Muscle of back (tissue), 11 donors: ENCODE results near the gene MUSK. TPM values are rescaled to one million over a fixed set of nuclear protein-coding genes. Genes with fewer than 3 reads are reported as not detected.
A peak's percentile ranks its signal among the peaks of the same experiment; 100 is the strongest.
"Not testable (repeated sequence)": the region's sequence is repeated elsewhere in the genome, so short reads cannot be mapped to it uniquely, and the experiment has no call there.

Source experiments
- DNase-seq, 3 donors: peaks; one replicate each; pipeline versions ENCODE4 v3.0.0 to v3.0.0-alpha.2; 2013
- polyA plus RNA-seq, 10 donors: library from polyadenylated mRNA; unstranded; fragments of 120-200 nt; gene quantifications; one replicate each; pipeline ENCODE4 v1.2.1, GENCODE V29; 2013; ENCODE audit not compliant: insufficient read length in 10 of 10

MUSK gene
- polyA plus RNA-seq, 10 donors: 7.4 to 19.9 (median 11.2) TPM

DNA sequence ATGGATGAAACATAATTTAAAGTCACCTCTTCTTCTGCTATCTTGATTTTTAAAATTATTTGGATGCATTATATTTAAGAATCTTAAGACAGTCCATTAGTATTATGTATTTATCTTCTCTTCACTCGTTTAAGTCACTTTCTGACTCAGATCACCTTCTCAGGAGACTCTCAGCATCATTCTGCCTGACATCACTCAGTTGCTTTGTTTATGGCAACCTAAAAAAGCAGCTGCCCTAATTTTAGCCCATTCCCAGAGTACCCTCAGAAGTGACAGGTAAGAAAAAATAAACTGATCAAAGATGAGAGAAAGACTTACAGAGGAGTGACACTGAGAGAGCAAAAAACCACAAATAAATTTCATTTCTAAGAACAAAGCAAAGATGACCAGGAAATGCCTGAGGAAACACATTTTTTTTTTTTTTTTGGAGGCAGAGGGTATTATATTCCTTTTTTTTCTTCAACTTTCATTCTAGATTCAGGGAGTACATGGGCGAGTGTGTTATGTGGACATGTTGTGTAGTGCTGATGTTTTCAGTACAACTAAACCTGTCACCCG is 140.5 kb downstream of the MUSK start:
- DNase-seq: no peak

DNA sequence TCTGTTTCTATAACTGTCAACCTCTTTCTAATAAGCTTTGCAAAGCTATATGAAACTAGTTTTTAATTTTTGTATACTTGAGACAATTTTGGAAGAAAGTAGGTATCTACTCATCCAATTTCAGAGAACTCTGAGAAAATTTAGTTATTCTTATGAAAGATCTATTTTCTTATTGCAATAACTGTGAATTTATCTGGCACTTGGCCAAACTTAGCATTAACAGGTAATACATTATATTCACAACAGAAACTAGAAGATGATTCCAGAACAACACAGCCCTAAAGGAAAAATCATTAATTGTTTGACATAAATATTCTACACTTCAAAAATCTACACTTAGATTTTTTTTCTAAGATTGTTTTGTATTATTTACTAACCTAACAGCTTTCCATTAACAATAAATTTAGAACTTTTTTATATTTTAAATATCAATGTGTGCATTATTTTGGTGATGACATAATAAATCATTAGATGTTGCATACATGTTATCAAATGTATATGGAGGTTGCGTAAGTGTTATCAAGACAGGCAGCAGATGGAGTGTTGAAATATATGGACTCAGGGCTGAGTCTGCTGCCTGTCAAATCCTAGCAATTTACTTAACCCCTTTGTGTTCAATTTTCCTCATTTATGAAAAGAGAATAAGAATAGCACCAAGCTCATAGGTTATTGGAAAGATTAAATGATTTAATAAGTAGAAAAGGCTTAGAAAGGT is 141.8 kb downstream of the MUSK start:
- DNase-seq: no peak

DNA sequence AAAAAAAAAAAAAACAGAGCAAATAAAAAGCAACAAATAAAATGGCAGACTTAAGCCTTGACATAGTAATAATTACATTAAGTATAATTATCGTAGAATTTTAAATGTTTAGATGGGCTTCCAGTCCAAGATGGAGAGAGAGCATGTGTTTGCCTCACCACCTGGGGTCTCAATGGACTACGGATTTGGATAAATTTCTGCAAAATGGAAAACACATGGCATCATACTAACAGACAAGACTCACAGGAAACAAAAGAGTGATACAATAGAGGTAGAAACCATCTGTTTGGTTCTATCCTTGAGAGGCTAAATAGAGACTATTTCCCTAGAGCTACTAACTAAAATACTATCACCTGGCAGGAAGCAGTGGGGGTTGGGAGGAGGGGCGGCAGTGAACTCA is 144.3 kb downstream of the MUSK start:
- peak in 2 of 3 donors; percentile 23 to 52 for DNase-seq

DNA sequence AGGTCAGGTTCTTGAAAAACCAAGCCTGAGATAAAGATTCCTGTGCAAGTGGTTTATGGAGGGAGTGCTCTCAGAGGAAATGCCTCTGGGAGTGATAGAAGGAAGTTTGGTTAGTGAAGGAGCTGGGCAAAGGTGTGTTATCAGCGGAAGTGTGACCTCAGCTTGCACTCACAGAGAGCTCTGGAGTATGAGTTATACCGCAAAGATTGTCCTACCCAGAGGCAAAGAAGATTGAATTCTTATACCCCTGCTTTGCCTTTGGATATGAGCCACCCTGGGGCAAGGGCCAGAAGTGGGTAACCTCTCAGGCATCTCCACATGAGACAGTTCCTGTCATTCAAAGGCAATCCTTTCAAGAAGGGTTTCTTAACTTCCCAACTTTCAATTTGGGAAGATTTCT is 145.6 kb downstream of the MUSK start:
- DNase-seq: no peak

DNA sequence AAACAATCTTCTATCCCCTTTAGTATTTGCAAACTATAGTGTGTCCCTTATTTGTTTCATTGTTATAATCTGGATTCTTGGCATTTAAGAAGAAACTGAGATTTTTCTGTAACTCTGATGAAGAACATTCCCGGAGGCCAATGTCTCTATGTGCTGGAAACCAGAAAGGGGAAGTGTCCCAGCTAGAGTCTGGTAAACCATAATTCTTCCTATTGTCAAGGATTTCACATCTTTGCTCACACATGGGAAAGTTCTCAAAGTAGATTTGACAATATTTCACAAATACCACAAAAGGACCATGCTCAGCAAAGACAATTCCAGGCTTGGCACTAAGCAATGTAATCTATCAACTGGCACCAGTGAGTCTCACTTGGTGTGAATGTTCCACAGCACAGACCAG is 146.8 kb downstream of the MUSK start:
- no peak for DNase-seq

DNA sequence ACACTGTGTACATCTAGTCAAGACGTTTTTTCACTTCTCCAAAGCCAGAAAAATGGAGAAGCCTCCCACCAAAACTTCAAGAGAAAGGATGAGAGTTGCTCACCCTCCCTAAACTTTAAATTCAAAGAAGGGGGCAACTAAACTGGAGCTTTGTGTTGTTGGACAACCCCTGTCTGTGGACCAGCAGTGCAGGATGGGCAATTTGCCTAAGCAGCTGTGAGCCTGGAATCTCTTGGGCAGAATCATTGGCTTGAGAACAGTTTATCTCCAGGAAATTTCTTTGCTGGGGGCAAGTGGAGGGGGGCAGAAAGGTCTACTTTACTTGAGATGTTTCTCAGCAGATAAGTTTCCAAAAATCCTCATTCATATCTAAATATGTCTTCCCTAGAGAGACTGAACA is 151.8 kb downstream of the MUSK start:
- no peak for DNase-seq

DNA sequence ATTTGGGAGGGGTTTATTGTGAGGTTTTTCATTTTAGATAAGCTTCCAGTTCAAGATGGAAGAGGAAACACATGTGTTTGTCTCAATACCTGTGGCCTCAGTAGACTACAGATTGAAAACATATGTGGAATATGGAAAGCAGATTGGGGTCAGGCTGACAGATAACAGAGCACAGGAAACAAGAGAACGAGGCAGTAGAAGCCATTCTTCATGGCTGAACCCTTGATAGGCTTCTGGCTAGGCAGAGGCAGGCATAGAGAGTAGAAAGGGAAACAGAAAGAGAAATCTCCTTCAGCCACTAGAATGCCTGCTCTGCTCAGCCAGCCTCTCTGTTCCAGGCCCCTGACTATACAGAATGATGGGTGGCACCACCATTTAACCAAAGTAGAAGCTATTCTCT is 152.5 kb downstream of the MUSK start:
- DNase-seq: no peak

DNA sequence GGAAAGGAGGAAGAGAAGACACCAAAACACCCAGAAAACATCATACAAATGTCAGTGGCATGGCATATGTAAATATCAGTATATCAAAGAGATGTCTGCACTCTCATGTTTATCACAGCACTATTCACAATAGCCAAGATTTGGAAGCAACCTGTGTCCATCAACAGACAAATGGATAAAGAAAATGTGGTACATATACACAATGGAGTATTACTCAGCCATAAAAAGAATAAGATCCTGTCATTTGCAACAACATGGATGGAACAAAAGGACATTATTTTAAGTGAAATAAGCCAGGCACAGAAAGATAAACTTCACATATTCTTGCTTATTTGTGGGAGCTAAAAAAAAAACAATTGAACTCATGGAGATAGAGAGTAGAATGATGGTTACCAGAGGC is 156.5 kb downstream of the MUSK start:
- DNase-seq: not testable (repeated sequence)

DNA sequence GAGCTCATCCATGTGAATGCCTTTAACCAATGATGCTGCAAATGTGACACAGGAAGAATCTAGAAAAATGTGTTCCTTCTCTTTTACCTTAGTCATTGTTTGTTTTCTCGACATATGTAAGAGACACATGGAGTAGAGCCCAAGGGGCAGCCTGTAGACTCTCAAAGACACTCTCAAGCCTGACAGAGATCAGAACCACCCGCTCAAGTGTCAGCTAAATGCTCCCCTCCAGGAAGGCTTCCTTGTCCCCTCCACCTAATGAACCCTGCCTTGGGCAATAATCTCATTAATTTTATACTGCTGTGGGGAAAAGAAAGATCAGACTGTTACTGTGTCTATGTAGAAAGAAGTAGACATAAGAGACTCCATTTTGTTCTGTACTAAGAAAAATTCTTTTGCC is 157.4 kb downstream of the MUSK start:
- DNase-seq: no peak

DNA sequence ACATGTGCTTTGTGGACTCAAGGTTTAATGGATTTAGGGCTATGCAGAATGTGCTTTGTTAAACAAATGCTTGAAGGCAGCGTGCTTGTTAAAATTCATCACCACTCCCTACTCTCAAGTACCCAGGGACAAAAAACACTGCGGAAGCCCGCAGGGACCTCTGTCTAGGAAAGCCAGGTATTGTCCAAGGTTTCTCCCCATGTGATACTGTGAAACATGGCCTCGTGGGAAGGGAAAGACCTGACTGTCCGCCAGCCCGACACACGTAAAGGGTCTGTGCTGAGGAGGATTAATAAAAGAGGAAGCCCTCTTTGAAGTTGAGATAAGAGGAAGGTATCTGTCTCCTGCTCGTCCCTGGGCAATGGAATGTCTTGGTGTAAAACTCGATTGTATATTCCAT is 157.8 kb downstream of the MUSK start:
- not testable (repeated sequence) for DNase-seq

DNA sequence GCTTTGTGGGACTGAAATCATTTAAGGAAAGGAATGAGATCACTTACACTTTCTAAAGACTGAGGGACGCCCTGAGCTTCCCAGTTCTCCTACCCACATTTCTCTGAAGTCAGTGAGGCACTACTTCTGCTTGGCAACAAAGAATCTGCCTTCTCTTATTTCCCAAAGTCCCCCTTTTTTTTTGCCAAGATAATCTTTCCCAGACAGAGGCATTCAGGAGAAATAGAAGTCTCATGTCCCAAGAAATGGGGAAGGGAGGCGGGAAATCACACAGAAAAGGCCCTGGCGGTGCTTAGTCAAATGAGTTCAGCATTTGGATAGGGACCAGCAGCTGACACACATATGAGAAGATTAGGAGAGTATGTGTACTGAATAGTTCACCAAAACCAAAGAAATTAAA is 159.7 kb downstream of the MUSK start:
- DNase-seq: peak; percentile 87 to 95 (median 92)

DNA sequence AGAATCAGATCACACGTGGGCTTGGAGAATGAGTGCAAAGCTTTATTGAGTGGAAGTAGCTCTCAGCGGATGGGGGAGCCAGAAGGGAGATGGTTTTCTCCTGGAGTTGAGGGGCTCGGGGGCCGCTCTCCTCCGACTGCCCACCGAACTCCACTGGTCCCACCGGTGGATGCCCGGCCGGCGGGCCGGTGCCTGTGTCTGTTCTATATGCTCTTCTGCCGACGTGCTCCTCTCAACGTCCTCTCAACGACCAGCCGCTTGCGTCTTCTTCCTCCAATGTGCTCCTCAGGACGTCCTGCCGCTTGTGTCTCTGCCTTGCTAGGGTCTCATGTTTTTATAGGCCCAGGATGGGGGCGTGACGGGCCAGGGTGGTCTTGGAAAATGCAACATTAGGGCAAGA is 161.9 kb downstream of the MUSK start:
- no peak for DNase-seq

DNA sequence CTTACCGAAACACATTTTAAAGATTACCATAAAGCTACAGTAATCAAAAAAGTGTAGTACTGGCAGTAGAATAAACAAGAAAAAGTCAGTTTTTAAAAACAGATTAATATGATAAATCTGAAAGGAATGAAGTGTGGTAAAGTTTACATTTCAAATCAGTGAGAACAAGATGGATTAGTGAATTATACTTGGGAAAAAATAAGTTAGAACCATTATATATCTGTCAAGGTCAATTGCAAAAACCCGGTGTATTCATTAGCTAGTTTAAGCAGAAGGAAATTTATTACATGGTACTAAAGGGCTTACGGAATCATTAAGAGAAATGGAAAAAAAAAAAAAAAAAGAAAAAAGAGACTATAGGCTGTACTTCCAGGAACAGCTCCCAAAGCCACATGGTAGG is 164.3 kb downstream of the MUSK start:
- no peak for DNase-seq

DNA sequence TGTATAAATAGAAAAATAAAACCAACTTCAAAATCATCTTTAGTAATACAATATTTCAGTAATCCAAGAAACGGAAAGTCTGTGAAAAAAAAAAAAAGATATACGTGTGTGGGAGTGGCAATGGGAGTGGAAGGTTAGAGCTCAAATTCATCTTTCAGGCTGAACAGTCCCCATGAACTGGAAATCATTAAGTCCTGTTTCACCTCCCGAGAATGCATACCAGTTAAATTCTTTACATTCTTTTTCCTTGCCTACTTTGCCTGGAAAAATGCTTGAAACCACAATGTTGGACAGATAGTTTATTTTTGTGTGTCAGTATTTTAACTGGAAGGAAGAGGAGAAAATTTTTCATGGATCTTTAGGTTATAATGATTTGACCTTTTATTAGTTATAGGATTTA is 166.8 kb downstream of the MUSK start:
- DNase-seq: peak in 1 of 3 donors; percentile 87

DNA sequence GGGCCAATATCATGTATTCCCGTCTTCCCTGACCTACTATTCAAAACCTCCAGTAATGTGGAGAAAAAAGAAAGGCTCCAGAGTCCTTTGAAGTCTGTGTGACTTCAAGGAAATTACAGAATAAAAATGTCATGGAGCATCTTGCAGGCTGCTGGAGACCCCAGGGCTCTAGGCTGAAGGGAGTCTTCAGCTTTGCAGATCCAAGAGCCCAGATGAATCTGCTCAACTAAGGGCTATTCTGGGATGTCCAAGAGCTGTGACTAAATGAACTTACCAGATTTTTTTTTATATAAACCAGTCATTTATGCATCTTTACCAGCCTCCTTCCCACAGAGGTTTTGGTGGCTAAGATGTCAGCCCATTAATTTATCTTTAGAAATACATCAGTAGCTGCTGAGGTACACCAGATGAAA is 167.3 kb downstream of the MUSK start:
- peak in 1 of 3 donors; percentile 45 for DNase-seq

DNA sequence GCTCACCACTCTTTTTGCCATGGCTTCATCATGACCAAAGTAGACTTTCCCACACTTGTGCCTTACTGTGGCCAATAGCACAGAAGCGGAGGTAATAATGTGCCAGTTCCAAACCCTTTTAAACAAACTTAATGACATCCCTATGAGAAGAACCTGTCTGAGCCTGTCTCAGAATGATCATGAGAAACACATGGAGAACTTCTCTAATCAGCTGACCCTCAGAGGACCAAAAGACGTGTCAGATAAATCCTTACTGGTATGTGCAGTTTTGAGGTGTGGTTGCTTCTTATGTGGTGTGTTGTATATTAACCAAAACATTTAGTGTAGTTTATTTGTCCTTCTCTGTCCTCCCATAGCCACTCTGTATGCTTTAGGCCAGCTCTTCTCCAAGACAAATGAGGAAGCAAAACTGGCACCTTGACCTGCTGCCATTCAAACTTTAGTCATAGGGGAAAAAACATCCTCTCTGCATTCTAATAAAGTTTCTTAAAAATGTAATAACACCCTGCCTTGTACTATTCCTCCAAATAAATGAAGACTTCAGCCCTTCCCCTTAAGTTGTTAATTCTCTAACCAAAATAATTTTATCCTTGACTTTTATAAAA is 168.9 kb downstream of the MUSK start:
- no peak for DNase-seq

DNA sequence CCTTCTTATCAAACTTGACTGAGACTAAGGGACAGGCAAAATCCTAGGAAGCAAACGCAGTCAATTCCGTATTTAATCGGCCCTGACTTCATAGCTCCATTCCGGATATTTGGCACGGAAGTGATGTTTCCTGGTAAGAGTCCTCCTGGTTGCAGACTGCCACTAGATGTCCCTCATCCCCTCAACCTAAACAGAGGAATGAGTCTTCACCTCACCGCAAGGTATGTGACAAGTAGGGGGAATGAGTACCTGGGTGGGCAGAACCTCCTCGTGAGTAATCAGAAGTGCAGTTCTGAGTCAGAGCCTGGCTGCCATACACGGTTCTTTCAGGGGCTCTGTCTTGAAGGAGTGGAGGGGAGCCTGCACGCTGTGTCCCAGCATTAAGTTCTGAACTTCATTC is 173.6 kb downstream of the MUSK start:
- DNase-seq: no peak

DNA sequence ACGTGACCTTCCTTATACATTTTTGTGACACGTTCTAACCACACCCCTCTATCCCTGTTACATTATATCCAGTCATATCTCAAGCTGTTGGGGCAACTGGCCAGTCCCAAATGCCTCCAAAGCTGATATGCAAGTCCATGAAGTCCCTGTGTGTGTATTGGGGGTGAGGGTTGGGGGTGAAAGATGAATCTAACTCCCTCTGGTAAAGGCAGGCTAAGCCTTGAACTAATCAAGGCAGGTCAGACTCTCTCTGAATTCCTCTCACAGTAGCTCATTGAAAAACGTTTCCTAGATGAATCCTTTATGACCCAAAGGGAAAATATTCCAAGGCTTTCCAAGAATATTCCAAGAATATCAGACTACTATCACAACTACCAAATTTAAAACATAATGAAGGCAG is 174.4 kb downstream of the MUSK start:
- peak in 2 of 3 donors; percentile 28 to 48 for DNase-seq

DNA sequence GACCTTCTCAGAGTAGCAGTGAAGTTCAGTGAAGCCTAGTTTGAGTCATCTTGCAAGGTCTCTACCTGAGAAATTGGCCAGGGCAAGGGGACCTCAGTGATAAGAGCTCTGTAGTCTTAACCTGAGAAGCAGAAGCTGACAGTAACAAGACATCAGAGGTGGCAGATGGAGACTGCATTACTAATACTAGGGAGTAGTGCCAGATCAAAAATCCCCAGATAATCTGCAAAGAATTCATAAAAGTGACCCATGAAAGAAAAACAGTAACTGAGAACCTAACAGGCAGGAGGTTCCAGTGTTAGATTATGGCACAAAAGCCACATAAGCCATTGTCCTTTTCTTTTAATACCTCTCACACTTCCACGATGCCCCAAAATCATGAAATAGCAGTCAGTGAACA is 175.5 kb downstream of the MUSK start:
- DNase-seq: no peak

DNA sequence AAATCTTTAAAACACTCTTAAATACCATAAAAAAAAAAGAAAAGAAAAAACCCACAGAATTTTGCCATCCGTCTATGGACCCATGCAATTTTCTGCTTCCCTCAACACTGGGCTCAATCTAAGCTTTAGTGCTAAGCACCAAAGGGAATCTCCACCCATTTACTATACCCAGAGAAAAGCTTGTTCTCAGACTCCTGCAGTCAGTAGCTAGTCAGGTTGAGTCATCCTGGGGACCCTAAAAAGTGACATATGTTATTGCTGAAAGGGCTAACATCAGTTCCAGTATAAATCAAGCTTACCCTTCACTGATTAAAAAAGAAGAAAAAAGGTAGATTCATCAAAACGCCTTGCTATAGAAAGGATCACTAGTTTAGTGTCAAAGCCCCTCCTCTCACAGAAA is 177.6 kb downstream of the MUSK start:
- DNase-seq: no peak

DNA sequence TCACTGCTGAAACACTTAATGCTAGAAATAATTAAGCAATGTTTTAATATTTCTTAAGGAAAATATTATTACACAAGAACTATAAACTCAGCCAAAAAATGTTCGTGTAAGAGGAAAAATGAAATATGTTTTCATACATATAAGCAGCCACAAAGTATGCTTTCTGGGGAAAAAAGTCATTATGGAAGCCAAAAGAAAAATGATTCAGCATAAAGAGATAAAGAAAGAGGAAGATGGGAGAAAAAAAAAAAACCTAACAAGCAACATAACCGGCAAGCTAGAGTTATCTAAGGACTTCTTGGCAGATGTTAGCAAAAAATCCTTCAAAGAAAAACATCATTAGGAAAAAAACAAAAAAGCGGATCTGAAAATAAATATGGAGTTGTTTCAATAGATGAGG is 179.1 kb downstream of the MUSK start:
- peak in 2 of 3 donors; percentile 46 to 50 for DNase-seq

DNA sequence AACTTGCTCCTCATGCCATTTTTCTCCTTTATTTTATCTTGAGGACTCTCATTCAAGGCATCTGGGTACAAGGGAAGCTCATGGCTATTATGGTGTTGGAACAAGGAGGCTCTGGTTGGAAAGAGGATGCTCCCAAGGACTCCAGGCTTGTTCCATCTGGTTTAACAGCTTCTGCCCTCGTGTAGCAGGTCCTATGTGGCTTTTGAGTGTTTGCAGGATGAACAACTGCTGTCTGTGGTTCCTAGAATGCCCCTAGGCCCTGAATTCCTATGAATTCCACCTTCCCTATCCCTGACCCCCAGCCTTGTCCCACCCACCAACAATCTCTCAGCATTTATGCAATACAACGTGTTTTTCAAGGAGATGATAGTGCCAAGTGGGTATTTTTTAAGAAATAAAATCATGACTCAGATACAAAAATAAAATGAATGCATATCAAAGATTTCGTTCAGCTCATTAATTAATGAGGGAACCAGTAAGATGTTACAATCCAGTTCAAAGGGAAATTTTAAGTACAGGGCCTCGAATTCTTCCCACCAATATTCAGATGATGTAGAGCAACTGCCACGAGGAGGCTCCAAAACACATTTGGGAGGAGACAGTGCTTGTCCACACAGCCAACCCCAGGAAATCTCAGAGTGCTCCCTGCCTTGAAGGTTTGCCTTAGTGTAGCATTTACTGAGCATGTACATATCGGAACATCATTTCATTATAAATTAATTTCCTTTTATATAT is 182.0 kb downstream of the MUSK start:
- DNase-seq: no peak
